H9 (cell line): ENCODE data around the gene SLC25A46. TPM values are rescaled to one million over a fixed set of nuclear protein-coding genes. Genes with fewer than 3 reads are reported as not detected.
"Not testable (repeated sequence)": the region's sequence is repeated elsewhere in the genome, so short reads cannot be mapped to it uniquely, and the experiment has no call there.

Experiments
- DNase-seq: peaks from one replicate; pipeline ENCODE4 v3.0.0-alpha.2; 2017
- H2AFZ ChIP-seq: one replicate; pipeline ENCODE4 v1.6.1; 2013; ENCODE audit warnings: mild to moderate bottlenecking, low read length, control low read depth, moderate library complexity
- H2AK5ac ChIP-seq: 2 replicates; pipeline ENCODE4 v1.6.1; 2013; ENCODE audit warnings: low read length, control low read depth, mixed read lengths; ENCODE audit not compliant: insufficient read length
- H2BK120ac ChIP-seq: one replicate; pipeline ENCODE4 v1.6.1; 2013; ENCODE audit warnings: low read depth, mild to moderate bottlenecking, low read length, control low read depth, inconsistent platforms; ENCODE audit not compliant: poor library complexity, severe bottlenecking
- H2BK12ac ChIP-seq: 2 replicates; pipeline ENCODE4 v1.6.1; 2013; ENCODE audit warnings: low read length, control low read depth, mixed read lengths, low read depth; ENCODE audit not compliant: insufficient read length
- H2BK15ac ChIP-seq: 2 replicates; pipeline ENCODE4 v1.6.1; 2013; ENCODE audit warnings: low read depth, low read length, control low read depth
- H2BK20ac ChIP-seq: one replicate; pipeline ENCODE4 v1.6.1; 2013; ENCODE audit warnings: low read depth, mild to moderate bottlenecking, low read length, control low read depth, inconsistent platforms; ENCODE audit not compliant: poor library complexity, severe bottlenecking
- H2BK5ac ChIP-seq: 2 replicates; pipeline ENCODE4 v1.6.1; 2013; ENCODE audit warnings: low read length, control low read depth, mixed read lengths; ENCODE audit not compliant: insufficient read length
- H3K14ac ChIP-seq: 2 replicates; pipeline ENCODE4 v1.6.1; 2013; ENCODE audit warnings: low read length, control low read depth; ENCODE audit not compliant: insufficient read depth
- H3K18ac ChIP-seq: 2 replicates; pipeline ENCODE4 v1.6.1; 2013; ENCODE audit warnings: low read depth, mild to moderate bottlenecking, mixed read lengths, low read length, control low read depth; ENCODE audit not compliant: insufficient read length
- H3K23ac ChIP-seq: 2 replicates; pipeline ENCODE4 v1.6.1; 2013; ENCODE audit warnings: low read length, control low read depth, mixed read lengths, low read depth; ENCODE audit not compliant: insufficient read length
- H3K23me2 ChIP-seq: 2 replicates; pipeline ENCODE4 v1.6.1; 2013; ENCODE audit warnings: low read depth, mild to moderate bottlenecking, mixed read lengths, low read length, control low read depth; ENCODE audit not compliant: insufficient read length, poor library complexity, severe bottlenecking
- H3K27ac ChIP-seq: 2 replicates; pipeline ENCODE4 v1.5.1; 2013; ENCODE audit warnings: low read length, control low read depth, mixed read lengths, low read depth; ENCODE audit not compliant: insufficient read length
- H3K27me3 ChIP-seq: 2 replicates; pipeline ENCODE4 v1.6.1; 2013; ENCODE audit warnings: low read length, control low read depth, inconsistent platforms; ENCODE audit not compliant: insufficient read depth
- H3K4ac ChIP-seq: 2 replicates; pipeline ENCODE4 v1.6.1; 2013; ENCODE audit warnings: low read depth, mild to moderate bottlenecking, control low read depth, inconsistent platforms, low read length, moderate library complexity
- H3K4me1 ChIP-seq: 2 replicates; pipeline ENCODE4 v1.6.1; 2013; ENCODE audit warnings: low read length, control low read depth, inconsistent platforms; ENCODE audit not compliant: insufficient read depth
- H3K4me2 ChIP-seq: 2 replicates; pipeline ENCODE4 v1.6.1; 2013; ENCODE audit warnings: low read length, control low read depth, mixed read lengths; ENCODE audit not compliant: insufficient read length, insufficient read depth
- H3K56ac ChIP-seq: 2 replicates; pipeline ENCODE4 v1.6.1; 2013; ENCODE audit warnings: low read depth, mild to moderate bottlenecking, mixed read lengths, low read length, control low read depth; ENCODE audit not compliant: insufficient read length
- H3K79me1 ChIP-seq: 2 replicates; pipeline ENCODE4 v1.6.1; 2013; ENCODE audit warnings: low read depth, mild to moderate bottlenecking, moderate library complexity, low read length, control low read depth, inconsistent platforms; ENCODE audit not compliant: insufficient read depth, poor library complexity, severe bottlenecking
- H3K79me2 ChIP-seq: 2 replicates; pipeline ENCODE4 v1.6.1; 2013; ENCODE audit warnings: low read length, control low read depth, inconsistent platforms; ENCODE audit not compliant: insufficient read depth
- H3K9ac ChIP-seq: 2 replicates; pipeline ENCODE4 v1.6.1; 2013; ENCODE audit warnings: low read length, control low read depth, mixed read lengths; ENCODE audit not compliant: insufficient read length; ENCODE audit errors: extremely low read depth
- H3K9me3 ChIP-seq: one replicate; pipeline ENCODE4 v1.6.1; 2013; ENCODE audit warnings: low read depth, low read length, inconsistent platforms; ENCODE audit not compliant: control insufficient read depth
- H3T11ph ChIP-seq: one replicate; pipeline ENCODE4 v1.6.1; 2013; ENCODE audit warnings: mild to moderate bottlenecking, low read length, control low read depth, inconsistent platforms
- H4K20me1 ChIP-seq: one replicate; pipeline ENCODE4 v1.6.1; 2013; ENCODE audit not compliant: control insufficient read depth, insufficient read length, insufficient read depth
- H4K5ac ChIP-seq: 2 replicates; pipeline ENCODE4 v1.6.1; 2013; ENCODE audit warnings: low read depth, mild to moderate bottlenecking, mixed read lengths, low read length, control low read depth; ENCODE audit not compliant: insufficient read length
- H4K8ac ChIP-seq: replicated peaks from 2 replicates; pipeline ENCODE4 v1.6.1; 2013; ENCODE audit warnings: low read length, control low read depth, mixed read lengths, low read depth; ENCODE audit not compliant: insufficient read length
- H4K91ac ChIP-seq: 2 replicates; pipeline ENCODE4 v1.6.1; 2013; ENCODE audit warnings: low read depth, mild to moderate bottlenecking, moderate library complexity, mixed read lengths, low read length, control low read depth; ENCODE audit not compliant: insufficient read length
- H3K27ac Mint-ChIP-seq, 3 experiments: 2 replicates in 2 of 3; 3 replicates in 1 of 3; pipeline ENCODE4 v1.8.0; 2020 to 2021; ENCODE audit warnings: mixed read lengths in 3 of 3, mild to moderate bottlenecking in 1 of 3, moderate library complexity in 1 of 3
- H3K27me3 Mint-ChIP-seq: 2 replicates; pipeline ENCODE4 v1.8.0; 2021; ENCODE audit warnings: low read depth, mild to moderate bottlenecking, moderate library complexity, mixed read lengths
- H3K36me3 Mint-ChIP-seq, 3 experiments: 2 replicates in 2 of 3; 3 replicates in 1 of 3; pipeline ENCODE4 v1.8.0; 2020 to 2021; ENCODE audit warnings: low read depth in 3 of 3, mixed read lengths in 3 of 3; ENCODE audit not compliant: insufficient read depth in 1 of 3
- H3K4me1 Mint-ChIP-seq, 2 experiments: 2 replicates each; pipeline ENCODE4 v1.8.0; 2020; ENCODE audit warnings: mixed read lengths in 2 of 2
- H3K4me3 Mint-ChIP-seq, 2 experiments: 2 replicates in 1 of 2; 3 replicates in 1 of 2; pipeline ENCODE4 v1.8.0; 2020 to 2021; ENCODE audit warnings: mild to moderate bottlenecking in 2 of 2, mixed read lengths in 2 of 2, moderate library complexity in 1 of 2
- H3K9me3 Mint-ChIP-seq, 2 experiments: 2 replicates in 1 of 2; 3 replicates in 1 of 2; pipeline ENCODE4 v1.8.0; 2020; ENCODE audit warnings: mild to moderate bottlenecking in 2 of 2, mixed read lengths in 2 of 2, moderate library complexity in 1 of 2
- WGBS: extraction: QIAGEN DNeasy Blood & Tissue Kit; methylation state at CpG from one replicate; pipeline ENCODE4 v1.1.7; 2013; ENCODE audit warnings: missing lambda C conversion rate, low lambda C conversion rate, mixed read lengths; ENCODE audit not compliant: insufficient read length; ENCODE audit errors: extremely low coverage; 5-methylcytosine and 5-hydroxymethylcytosine counted together
- total RNA-seq: library from RNA; stranded (reverse); gene quantifications from 2 replicates; pipeline ENCODE4 v1.2.1, GENCODE V29; 2021
- TF ChIP-seq, protein P1 (sequence below): fragments of 200-600 bp; sonication (generic); conservative IDR thresholded peaks from 3 replicates; pipeline ENCODE4 v1.8.0; 2021; ENCODE audit warnings: antibody characterized with exemption, mild to moderate bottlenecking

Gene SLC25A46
- total RNA-seq, 1 experiment from 2014 or later = 26.0 TPM

DNA sequence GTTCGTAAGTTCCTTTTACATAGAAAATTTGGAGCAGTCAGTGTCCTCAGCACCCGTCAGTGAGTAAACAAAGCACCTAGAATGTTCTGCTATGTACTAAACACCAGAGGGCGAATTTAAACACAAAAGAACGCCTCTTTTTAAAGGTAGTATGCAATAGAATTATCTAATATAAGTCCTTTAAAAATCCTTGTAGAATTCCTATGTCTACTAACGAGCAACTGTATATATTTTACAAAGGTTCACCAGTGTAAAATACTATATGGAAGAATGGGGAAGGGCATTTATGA lies 11.8 kb upstream of the SLC25A46 start:
- Histone ChIP-seq H3K18ac (no peak overlapping the region), H3K79me1 (no peaks in the 10 kb centered on the region), H3K9me3 (no peaks in the 10 kb centered on the region), H2BK15ac (no peak overlapping the region), H4K8ac (no peak overlapping the region), H3K4me1 (no peaks in the 10 kb centered on the region), H2BK12ac (no peak overlapping the region), H3K56ac (no peak overlapping the region), H3K27ac (no peak overlapping the region), H2BK5ac (no peak overlapping the region), H3T11ph (no peak overlapping the region), H3K79me2 (no peaks in the 10 kb centered on the region), H4K20me1 (no peaks in the 10 kb centered on the region), H2AFZ (peak overlapping the region; percentile 88), H3K4ac (no peak overlapping the region), H2BK120ac (no peak overlapping the region), H3K9ac (no peak overlapping the region), H3K27me3 (no peaks in the 10 kb centered on the region), H4K5ac (no peak overlapping the region), H3K23ac (no peak overlapping the region), H4K91ac (no peak overlapping the region), H2BK20ac (no peak overlapping the region), H2AK5ac (no peak overlapping the region), H3K4me2 (peak overlapping the region; percentile 79), H3K14ac (no peak overlapping the region), H3K23me2 (no peaks in the 10 kb centered on the region)
- no peak overlapping the region; a peak in 1 of 7 replicates for H3K27ac Mint-ChIP-seq
- H3K4me3 Mint-ChIP-seq = peak overlapping the region; percentile 76 to 83
- H3K9me3 Mint-ChIP-seq = peaks cover 0 to 3% of the 10 kb centered on the region in 2 experiments; a peak in 3 of 5 replicates
- WGBS = no CpG with 5 or more reads among the region's 5 CpGs
- H3K27me3 Mint-ChIP-seq = no peaks in the 10 kb centered on the region; the same call in none of the 2 replicates
- TF ChIP-seq, protein P1, sequence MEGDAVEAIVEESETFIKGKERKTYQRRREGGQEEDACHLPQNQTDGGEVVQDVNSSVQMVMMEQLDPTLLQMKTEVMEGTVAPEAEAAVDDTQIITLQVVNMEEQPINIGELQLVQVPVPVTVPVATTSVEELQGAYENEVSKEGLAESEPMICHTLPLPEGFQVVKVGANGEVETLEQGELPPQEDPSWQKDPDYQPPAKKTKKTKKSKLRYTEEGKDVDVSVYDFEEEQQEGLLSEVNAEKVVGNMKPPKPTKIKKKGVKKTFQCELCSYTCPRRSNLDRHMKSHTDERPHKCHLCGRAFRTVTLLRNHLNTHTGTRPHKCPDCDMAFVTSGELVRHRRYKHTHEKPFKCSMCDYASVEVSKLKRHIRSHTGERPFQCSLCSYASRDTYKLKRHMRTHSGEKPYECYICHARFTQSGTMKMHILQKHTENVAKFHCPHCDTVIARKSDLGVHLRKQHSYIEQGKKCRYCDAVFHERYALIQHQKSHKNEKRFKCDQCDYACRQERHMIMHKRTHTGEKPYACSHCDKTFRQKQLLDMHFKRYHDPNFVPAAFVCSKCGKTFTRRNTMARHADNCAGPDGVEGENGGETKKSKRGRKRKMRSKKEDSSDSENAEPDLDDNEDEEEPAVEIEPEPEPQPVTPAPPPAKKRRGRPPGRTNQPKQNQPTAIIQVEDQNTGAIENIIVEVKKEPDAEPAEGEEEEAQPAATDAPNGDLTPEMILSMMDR = peak; percentile 34; the same call in 2 of the 3 replicates
- peaks cover 0 to 3% (median under 1%) of the 10 kb centered on the region in 3 experiments; a peak in 1 of 7 replicates for H3K36me3 Mint-ChIP-seq
- DNase-seq = no peak
- no peaks in the 10 kb centered on the region; a peak in 1 of 4 replicates for H3K4me1 Mint-ChIP-seq

DNA sequence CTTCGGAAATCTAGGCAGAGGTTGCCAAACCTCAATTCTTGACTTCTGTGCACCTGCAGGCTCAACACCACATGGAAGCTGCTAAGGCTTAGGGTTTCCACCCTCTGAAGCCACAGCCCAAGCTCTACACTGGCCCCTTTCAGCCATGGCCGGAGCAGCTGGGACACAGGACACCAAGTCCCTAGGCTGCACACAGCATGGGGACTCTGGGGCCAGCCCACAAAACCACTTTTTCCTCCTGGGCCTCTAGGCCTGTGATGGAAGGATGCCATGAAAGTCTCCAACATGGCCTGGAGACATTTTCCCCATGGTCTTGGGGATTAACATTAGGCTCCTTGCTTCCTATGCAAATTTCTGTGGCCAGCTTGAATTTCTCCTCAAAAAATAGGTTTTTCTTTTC lies 7.3 kb upstream of the SLC25A46 start:
- not testable (repeated sequence) for H3K4ac ChIP-seq, H3K18ac ChIP-seq, H3K4me1 ChIP-seq, H4K8ac ChIP-seq, H3K79me2 ChIP-seq, H3K14ac ChIP-seq, H3K27ac Mint-ChIP-seq, DNase-seq, H3K56ac ChIP-seq, H3K23me2 ChIP-seq, H3K9me3 ChIP-seq, H3K27me3 ChIP-seq, H3K4me2 ChIP-seq, H4K5ac ChIP-seq, H2BK20ac ChIP-seq, H3T11ph ChIP-seq, H4K91ac ChIP-seq, H2BK15ac ChIP-seq, H2AK5ac ChIP-seq, H3K4me1 Mint-ChIP-seq, H2BK120ac ChIP-seq, H2BK12ac ChIP-seq, H2BK5ac ChIP-seq, H2AFZ ChIP-seq, H3K36me3 Mint-ChIP-seq, H3K27ac ChIP-seq, H3K4me3 Mint-ChIP-seq, H3K79me1 ChIP-seq, H3K23ac ChIP-seq, H4K20me1 ChIP-seq, H3K9me3 Mint-ChIP-seq, H3K9ac ChIP-seq
- peaks cover 15% of the 10 kb centered on the region for H3K27me3 Mint-ChIP-seq
- WGBS = no CpG with 5 or more reads among the region's 2 CpGs
